AG09319 (cell line): ENCODE results near the gene ACSF3.

Source experiments
- DNase-seq: peaks from one replicate; pipeline ENCODE4 v3.0.0-alpha.2; 2010; ENCODE audit warnings: low read depth; ENCODE audit errors: extremely low read depth
- TF ChIP-seq, protein P1 (sequence below): IDR thresholded peaks from 2 replicates; pipeline ENCODE4 v1.5.1; 2011; ENCODE audit warnings: low read depth, mild to moderate bottlenecking, inconsistent platforms, low read length, moderate library complexity

ACSF3 gene

DNA sequence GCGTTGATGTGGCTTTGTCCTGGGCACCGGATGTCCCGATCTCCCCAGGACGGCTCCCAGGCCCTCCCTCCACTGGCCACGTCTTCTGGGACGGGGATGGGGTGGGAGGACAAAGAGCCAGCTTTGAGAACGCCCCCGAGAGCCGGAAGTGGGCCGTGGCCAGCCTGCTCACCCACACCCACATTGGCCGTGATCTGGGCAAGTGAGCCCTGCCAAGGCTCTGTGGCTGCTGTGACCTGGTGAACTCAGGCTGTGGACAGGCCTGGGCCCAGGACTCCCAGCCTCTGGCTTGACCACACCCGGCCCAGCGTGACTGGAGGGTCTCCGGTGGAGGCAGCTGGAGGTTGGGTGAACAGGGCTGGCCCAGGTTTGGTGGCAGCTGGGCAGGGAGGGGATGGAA is 81.2 kb downstream of the ACSF3 start:
- DNase-seq: no peak
- TF ChIP-seq, protein P1, sequence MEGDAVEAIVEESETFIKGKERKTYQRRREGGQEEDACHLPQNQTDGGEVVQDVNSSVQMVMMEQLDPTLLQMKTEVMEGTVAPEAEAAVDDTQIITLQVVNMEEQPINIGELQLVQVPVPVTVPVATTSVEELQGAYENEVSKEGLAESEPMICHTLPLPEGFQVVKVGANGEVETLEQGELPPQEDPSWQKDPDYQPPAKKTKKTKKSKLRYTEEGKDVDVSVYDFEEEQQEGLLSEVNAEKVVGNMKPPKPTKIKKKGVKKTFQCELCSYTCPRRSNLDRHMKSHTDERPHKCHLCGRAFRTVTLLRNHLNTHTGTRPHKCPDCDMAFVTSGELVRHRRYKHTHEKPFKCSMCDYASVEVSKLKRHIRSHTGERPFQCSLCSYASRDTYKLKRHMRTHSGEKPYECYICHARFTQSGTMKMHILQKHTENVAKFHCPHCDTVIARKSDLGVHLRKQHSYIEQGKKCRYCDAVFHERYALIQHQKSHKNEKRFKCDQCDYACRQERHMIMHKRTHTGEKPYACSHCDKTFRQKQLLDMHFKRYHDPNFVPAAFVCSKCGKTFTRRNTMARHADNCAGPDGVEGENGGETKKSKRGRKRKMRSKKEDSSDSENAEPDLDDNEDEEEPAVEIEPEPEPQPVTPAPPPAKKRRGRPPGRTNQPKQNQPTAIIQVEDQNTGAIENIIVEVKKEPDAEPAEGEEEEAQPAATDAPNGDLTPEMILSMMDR: no peak

DNA sequence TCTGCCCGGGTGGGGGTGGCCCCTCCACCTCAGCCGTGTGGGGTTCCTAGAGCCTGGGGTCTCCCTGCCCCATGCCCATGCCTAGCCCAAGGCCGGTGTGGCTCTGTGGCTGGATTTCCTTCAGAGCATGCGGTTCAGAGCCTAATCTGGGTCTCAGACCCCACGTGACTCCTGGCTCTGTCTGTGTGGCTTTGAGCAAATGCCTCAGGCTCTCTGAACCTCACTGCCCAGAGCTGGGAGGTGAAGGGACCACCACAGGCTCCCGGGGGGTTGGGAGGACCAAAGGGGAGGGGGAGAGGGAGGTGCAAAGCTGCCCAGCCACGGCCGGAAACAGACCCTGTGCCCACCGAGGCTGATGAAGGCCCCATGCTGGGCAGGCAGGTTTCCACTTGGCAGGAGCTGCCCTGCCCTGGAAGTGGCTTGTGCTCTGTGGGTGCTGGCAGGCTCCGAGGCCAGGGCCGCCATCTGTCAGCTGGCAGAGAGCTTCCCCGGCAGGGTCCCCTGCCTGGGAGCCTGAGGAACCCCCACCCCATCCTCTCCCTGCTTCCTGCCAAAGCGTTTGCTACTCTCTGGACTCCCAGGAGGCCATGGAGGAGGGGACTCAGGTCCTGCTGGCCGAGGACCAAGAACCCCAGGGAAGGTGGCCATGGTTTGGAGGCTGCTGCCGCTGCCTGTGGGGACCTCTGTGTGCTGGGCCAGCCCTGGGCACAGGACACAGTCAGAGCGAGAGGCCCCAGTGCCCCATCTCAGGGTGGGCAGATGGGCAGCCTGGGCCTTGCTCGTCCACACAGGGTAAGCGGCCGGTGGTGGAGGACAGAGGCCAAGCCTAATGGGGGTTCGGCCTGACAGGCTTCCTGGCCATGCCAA is 81.9 kb downstream of the ACSF3 start:
- no peak for DNase-seq
- TF ChIP-seq, protein P1: no peak

DNA sequence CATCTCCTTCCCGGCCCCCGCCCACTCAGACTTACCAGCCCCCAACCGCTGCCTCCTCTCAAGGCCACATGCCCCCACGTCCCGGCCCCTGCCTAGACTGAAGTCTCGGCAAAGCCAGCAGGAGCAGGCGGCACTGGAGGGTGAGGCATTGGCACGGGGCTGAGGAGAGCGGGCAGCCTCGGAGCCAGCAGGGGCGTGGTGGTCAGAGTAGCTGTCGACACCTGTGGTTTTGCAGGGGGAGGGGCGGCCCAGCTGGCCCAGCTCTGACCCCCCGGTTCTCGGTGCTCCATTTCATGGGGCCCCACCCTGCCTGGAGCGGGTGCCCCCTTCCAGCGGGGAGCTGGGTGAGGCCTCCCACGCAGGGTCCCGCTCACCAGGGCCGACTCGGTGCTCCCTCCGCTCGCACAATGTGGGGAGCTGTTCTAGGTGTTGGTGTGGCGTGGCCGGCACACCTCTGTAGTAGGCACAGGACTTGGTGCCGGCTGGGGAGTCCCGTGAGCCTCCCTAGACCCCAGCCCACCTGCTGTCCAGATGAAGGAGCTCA is 82.6 kb downstream of the ACSF3 start:
- TF ChIP-seq, protein P1: no peak
- no peak for DNase-seq

DNA sequence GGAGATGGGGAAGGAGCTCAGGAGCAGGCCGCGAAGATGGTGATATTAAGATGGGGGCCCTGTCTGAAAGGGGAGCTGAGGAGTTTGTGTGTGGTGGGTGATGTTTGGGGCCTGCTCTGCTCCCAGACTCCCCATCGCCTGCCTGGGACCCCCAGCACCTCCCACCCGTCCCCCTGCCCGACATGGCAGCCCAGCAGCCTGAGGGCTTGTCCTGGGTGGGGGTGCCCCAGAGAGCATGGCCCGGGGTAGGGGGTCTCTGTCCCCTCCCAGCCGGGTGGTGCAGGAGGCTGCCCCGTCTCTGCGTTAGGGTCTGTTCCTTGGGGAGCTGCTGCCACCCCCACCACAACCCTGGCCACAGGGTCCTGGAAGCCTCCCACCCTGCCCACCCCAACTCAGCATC is 83.1 kb downstream of the ACSF3 start:
- DNase-seq: no peak
- TF ChIP-seq, protein P1: no peak

DNA sequence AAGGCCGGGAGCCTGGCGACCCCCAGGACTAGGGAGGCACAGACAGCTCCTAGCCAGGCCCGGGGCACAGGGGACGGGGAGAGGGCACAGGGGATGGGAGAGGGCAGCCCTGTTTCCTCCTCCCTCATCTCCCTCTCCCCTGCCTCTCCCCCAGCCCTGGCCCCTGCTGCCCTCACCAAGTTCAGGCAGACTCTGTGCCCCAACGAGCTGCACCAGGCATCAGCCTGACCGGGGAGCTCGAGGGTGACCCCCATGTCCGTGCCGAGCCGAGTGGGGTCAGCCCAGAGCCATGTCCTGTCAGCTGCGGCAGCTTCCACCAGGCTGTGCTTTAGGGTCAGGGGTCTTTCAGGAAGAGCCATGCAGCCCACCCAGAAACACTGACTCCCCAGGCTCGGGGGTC is 83.8 kb downstream of the ACSF3 start:
- no peak for DNase-seq
- TF ChIP-seq, protein P1: no peak

DNA sequence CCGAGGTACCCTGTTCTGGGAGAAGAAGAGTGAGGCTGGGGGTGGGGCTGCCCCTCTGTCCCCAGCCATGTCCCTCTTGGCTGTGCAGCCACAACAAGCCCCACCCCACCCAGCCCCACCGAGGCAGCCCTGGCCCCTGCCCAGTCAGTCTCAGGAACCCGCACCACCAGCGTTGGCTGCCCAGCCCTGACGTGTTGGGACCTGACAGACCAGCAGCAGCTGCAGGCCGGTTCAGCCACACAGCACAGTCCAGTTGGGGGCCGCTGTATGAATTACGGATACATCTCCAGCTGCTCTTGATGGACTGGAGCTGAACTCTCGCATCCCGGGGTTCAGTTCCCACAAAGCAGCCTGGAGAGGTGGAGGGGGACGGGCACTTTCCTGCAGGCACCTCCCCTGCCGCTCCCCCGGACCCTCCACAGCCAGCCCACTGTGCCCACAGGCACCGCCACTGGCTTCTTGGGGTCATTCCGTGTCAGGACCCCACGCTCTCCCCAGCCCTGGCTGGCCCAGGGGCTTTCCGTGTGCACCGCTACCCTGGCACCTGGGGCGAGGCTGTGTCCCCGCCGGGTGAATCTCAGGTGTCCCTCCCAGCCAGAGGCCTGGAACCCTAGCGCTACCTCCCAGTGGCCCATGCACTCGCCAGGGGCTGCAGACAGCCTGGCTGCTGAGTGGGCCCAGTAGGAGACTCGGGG is 84.9 kb downstream of the ACSF3 start:
- TF ChIP-seq, protein P1: no peak
- DNase-seq: no peak

DNA sequence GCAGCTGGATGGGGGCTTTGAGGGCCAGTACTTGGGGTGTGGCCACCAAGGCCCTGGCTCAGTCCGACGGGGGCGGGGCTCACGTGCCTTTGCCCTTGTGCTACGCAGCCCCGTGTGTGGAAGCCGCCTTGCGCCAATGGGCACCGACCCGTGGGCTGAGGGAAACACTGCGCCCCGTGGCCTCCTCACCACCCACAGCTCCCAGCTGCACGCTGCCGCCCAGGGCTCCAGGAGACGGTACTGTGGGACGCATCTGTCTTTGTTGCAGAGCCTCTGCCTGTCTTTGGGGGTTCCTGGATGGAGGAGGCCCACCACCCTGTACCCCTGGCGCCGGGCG is 85.5 kb downstream of the ACSF3 start:
- TF ChIP-seq, protein P1: no peak

More for the DNA sequence above, 85.5 kb downstream of the ACSF3 start:
- no peak for DNase-seq
